WERI-Rb-1 (cell line): ENCODE results near the gene RNF214.
A peak's percentile ranks its signal among the peaks of the same experiment; 100 is the strongest.

Experiments
- DNase-seq: peaks from one replicate; pipeline ENCODE4 v3.0.0-alpha.2; 2020
- H3K27ac ChIP-seq: fragments of 250-450 bp; sonication (Bioruptor Pico); 2 replicates; pipeline ENCODE4 v1.5.1; 2020; ENCODE audit warnings: mild to moderate bottlenecking, moderate library complexity
- H3K27me3 ChIP-seq: fragments of 250-450 bp; sonication (Bioruptor Pico); 2 replicates; pipeline ENCODE4 v1.5.1; 2021; ENCODE audit warnings: mild to moderate bottlenecking, low read depth, moderate library complexity; ENCODE audit not compliant: insufficient read depth, severe bottlenecking
- H3K36me3 ChIP-seq: fragments of 250-450 bp; sonication (Bioruptor Pico); 2 replicates; pipeline ENCODE4 v1.5.1; 2020; ENCODE audit warnings: mild to moderate bottlenecking, moderate library complexity
- H3K4me3 ChIP-seq: 2 replicates; pipeline ENCODE4 v1.5.1; 2011; ENCODE audit warnings: low read depth, mild to moderate bottlenecking, control low read depth, low read length
- H3K9me3 ChIP-seq: fragments of 250-450 bp; sonication (Bioruptor Pico); 2 replicates; pipeline ENCODE4 v1.5.1; 2021; ENCODE audit warnings: mild to moderate bottlenecking, moderate library complexity; ENCODE audit not compliant: severe bottlenecking
- CTCF ChIP-seq: IDR thresholded peaks from 2 replicates; pipeline ENCODE4 v1.5.1; 2011; ENCODE audit warnings: low read depth, mild to moderate bottlenecking, control low read depth, inconsistent platforms, low read length

Gene RNF214

GRCh38 chr11:117281159-117281558, 48.7 kb downstream of the RNF214 start:
- Histone ChIP-seq H3K27me3 (no peaks in the 10 kb centered on the region), H3K4me3 (no peak overlapping the region), H3K27ac (no peak overlapping the region), H3K9me3 (no peaks in the 10 kb centered on the region), H3K36me3 (peaks cover 55% of the 10 kb centered on the region)
- DNase-seq = no peak
- TF ChIP-seq CTCF = no peak

DNA sequence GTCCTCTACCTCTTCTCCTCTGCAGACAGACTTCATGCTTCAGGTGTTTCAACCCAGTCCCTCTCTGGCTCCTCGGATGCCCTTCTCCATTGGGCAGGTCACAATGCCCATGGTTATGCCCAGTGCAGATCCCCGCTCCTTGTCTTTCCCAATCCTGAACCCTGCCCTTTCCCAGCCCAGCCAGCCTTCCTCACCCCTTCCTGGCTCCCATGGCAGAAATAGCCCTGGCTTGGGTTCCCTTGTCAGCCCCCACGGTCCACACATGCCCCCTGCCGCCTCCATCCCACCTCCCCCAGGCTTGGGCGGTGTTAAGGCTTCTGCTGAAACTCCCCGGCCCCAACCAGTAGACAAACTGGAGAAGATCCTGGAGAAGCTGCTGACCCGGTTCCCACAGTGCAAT, 49.4 kb downstream of the RNF214 start:
- no peak for DNase-seq
- Histone ChIP-seq H3K27me3 (no peaks in the 10 kb centered on the region), H3K36me3 (peaks cover 62% of the 10 kb centered on the region), H3K9me3 (no peaks in the 10 kb centered on the region), H3K27ac (no peak overlapping the region; the same call in none of the 2 replicates), H3K4me3 (no peak overlapping the region)
- TF ChIP-seq CTCF = no peak

GRCh38 chr11:117282956-117283355, 50.5 kb downstream of the RNF214 start:
- H3K27ac ChIP-seq = peak overlapping the region; percentile 87
- no peaks in the 10 kb centered on the region for H3K27me3 ChIP-seq
- peaks cover 73% of the 10 kb centered on the region for H3K36me3 ChIP-seq
- H3K9me3 ChIP-seq = no peaks in the 10 kb centered on the region
- TF ChIP-seq CTCF = no peak
- DNase-seq = no peak
- no peak overlapping the region for H3K4me3 ChIP-seq

GRCh38 chr11:117284053-117284452, 51.6 kb downstream of the RNF214 start:
- no peak overlapping the region for H3K4me3 ChIP-seq
- H3K9me3 ChIP-seq = no peaks in the 10 kb centered on the region
- H3K27ac ChIP-seq = peak overlapping the region; percentile 87
- H3K36me3 ChIP-seq = peaks cover 80% of the 10 kb centered on the region
- no peak for TF ChIP-seq CTCF
- no peaks in the 10 kb centered on the region for H3K27me3 ChIP-seq
- DNase-seq = peak; percentile 52

- Histone ChIP-seq H3K36me3 (peaks cover 89% of the 10 kb centered on the region), H3K27me3 (no peaks in the 10 kb centered on the region), H3K4me3 (no peak overlapping the region), H3K9me3 (no peaks in the 10 kb centered on the region), H3K27ac (no peak overlapping the region)
- TF ChIP-seq CTCF = no peak
- no peak for DNase-seq
Measured at GRCh38 chr11:117286588-117286987, 54.1 kb downstream of the RNF214 start.

DNA sequence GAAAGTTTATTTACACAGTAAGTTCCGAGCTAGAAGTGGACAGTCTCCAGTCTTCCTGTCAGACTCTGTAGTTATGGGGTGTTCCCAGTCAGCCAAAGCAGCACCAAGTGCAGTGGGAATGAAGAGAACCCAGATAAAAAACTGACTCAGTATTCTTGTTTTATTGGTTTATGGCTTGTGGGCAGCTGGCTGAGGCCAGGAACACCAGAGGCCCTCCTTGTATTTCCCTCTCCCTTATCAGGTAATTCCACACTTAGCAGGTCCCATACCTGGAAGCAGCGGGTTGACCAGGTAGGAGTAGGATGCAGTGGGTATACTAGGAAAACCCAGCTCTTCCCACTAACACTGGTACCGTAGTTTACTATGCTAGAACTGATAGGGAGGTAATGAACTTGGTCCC, 55.2 kb downstream of the RNF214 start:
- no peak overlapping the region for H3K27ac ChIP-seq
- no peaks in the 10 kb centered on the region for H3K27me3 ChIP-seq
- no peak for DNase-seq
- peaks cover 86% of the 10 kb centered on the region for H3K36me3 ChIP-seq
- no peak for TF ChIP-seq CTCF
- no peaks in the 10 kb centered on the region for H3K9me3 ChIP-seq
- no peak overlapping the region for H3K4me3 ChIP-seq
